IPS-20b (cell line): ENCODE measurements around the gene MYLK3.
"Not testable (repeated sequence)": the region's sequence is repeated elsewhere in the genome, so short reads cannot be mapped to it uniquely, and the experiment has no call there.

ENCODE experiments used
- H3K27ac ChIP-seq: one replicate; pipeline ENCODE4 v1.5.1; 2013; ENCODE audit warnings: low read length
- H3K27me3 ChIP-seq: 2 replicates; pipeline ENCODE4 v1.6.1; 2013; ENCODE audit warnings: mild to moderate bottlenecking, low read length, inconsistent platforms; ENCODE audit not compliant: insufficient read depth
- H3K36me3 ChIP-seq: 2 replicates; pipeline ENCODE4 v1.6.1; 2013; ENCODE audit warnings: low read depth, mild to moderate bottlenecking, inconsistent platforms, low read length, moderate library complexity; ENCODE audit not compliant: insufficient read depth
- H3K4me1 ChIP-seq: 2 replicates; pipeline ENCODE4 v1.6.1; 2013; ENCODE audit warnings: mild to moderate bottlenecking, control low read depth, inconsistent platforms, low read length, moderate library complexity; ENCODE audit not compliant: insufficient read depth
- H3K4me3 ChIP-seq: 2 replicates; pipeline ENCODE4 v1.5.1; 2013; ENCODE audit warnings: mild to moderate bottlenecking, low read length, inconsistent platforms
- H3K9ac ChIP-seq: 2 replicates; pipeline ENCODE4 v1.6.1; 2013; ENCODE audit warnings: low read depth, mild to moderate bottlenecking, inconsistent platforms, low read length, moderate library complexity
- H3K9me3 ChIP-seq: 2 replicates; pipeline ENCODE4 v1.6.1; 2013; ENCODE audit warnings: mild to moderate bottlenecking, low read depth, low read length, inconsistent platforms; ENCODE audit not compliant: insufficient read depth

Gene MYLK3

GRCh38 chr16:46686815-46687473 is 61.2 kb downstream of the MYLK3 start:
- peaks cover 22% of the 10 kb centered on the region for H3K36me3 ChIP-seq
- H3K9ac ChIP-seq: no peak overlapping the region
- H3K9me3 ChIP-seq: no peaks in the 10 kb centered on the region
- no peak overlapping the region for H3K27ac ChIP-seq
- H3K27me3 ChIP-seq: no peaks in the 10 kb centered on the region
- peaks cover 13% of the 10 kb centered on the region for H3K4me1 ChIP-seq
- peak overlapping the region; percentile 94 for H3K4me3 ChIP-seq

- H3K27me3 ChIP-seq, H3K4me1 ChIP-seq, H3K27ac ChIP-seq, H3K9me3 ChIP-seq, H3K4me3 ChIP-seq, H3K9ac ChIP-seq: not testable (repeated sequence)
- H3K36me3 ChIP-seq: peaks cover 54% of the 10 kb centered on the region
Measured at GRCh38 chr16:46681867-46682266, 66.3 kb downstream of the MYLK3 start.

- not testable (repeated sequence) for H3K9me3 ChIP-seq, H3K27ac ChIP-seq, H3K4me3 ChIP-seq, H3K27me3 ChIP-seq, H3K4me1 ChIP-seq, H3K9ac ChIP-seq
- peaks cover 88% of the 10 kb centered on the region for H3K36me3 ChIP-seq
Measured at GRCh38 chr16:46677943-46678342, 70.2 kb downstream of the MYLK3 start.

- Histone ChIP-seq H3K4me3 (no peak overlapping the region), H3K27ac (no peak overlapping the region), H3K27me3 (no peaks in the 10 kb centered on the region), H3K36me3 (peaks cover 97% of the 10 kb centered on the region), H3K9me3 (no peaks in the 10 kb centered on the region), H3K4me1 (no peaks in the 10 kb centered on the region), H3K9ac (no peak overlapping the region)
Measured at GRCh38 chr16:46673320-46674013, 74.7 kb downstream of the MYLK3 start.

- H3K9ac ChIP-seq: no peak overlapping the region
- no peaks in the 10 kb centered on the region for H3K4me1 ChIP-seq
- no peaks in the 10 kb centered on the region for H3K27me3 ChIP-seq
- peaks cover 78% of the 10 kb centered on the region for H3K36me3 ChIP-seq
- H3K27ac ChIP-seq: no peak overlapping the region
- no peak overlapping the region for H3K4me3 ChIP-seq
- H3K9me3 ChIP-seq: no peaks in the 10 kb centered on the region
Measured at GRCh38 chr16:46662123-46662522, 86.0 kb downstream of the MYLK3 start.

- H3K4me1 ChIP-seq: no peaks in the 10 kb centered on the region
- H3K36me3 ChIP-seq: peaks cover 54% of the 10 kb centered on the region
- H3K27me3 ChIP-seq: no peaks in the 10 kb centered on the region
- no peak overlapping the region for H3K4me3 ChIP-seq
- no peaks in the 10 kb centered on the region for H3K9me3 ChIP-seq
- no peak overlapping the region for H3K9ac ChIP-seq
- no peak overlapping the region for H3K27ac ChIP-seq
Measured at GRCh38 chr16:46658925-46659324, 89.2 kb downstream of the MYLK3 start.
